Stimulated activated effector memory CD8-positive, alpha-beta T cell treated with anti-CD3 and anti-CD28 coated beads, Interleukin-12 subunit alpha, Interleukin-12 subunit beta, amount 100 ng/mL, for 72 hours (primary cell): ENCODE data around the gene NFKBIB.
"Not testable (repeated sequence)": the region's sequence is repeated elsewhere in the genome, so short reads cannot be mapped to it uniquely, and the experiment has no call there.

Source experiments
- ATAC-seq: fragments of 150-1000 bp; cut with Tn5 transposase; 2 replicates; pipeline ENCODE4 v1.10.0; 2021
- DNase-seq, 2 donors: peaks; one replicate each; pipeline ENCODE4 v3.0.0; 2021 to 2022; ENCODE audit warnings: low spot score in 2 of 2
- H3K27ac Mint-ChIP-seq: one replicate; pipeline ENCODE4 v1.8.0; 2022; ENCODE audit warnings: mild to moderate bottlenecking, mixed read lengths
- H3K36me3 Mint-ChIP-seq: one replicate; pipeline ENCODE4 v1.8.0; 2022; ENCODE audit warnings: mild to moderate bottlenecking, mixed read lengths
- H3K4me1 Mint-ChIP-seq: one replicate; pipeline ENCODE4 v1.8.0; 2022; ENCODE audit warnings: mixed read lengths
- H3K4me3 Mint-ChIP-seq: one replicate; pipeline ENCODE4 v1.8.0; 2022; ENCODE audit warnings: mild to moderate bottlenecking, mixed read lengths
- H3K9me3 Mint-ChIP-seq: one replicate; pipeline ENCODE4 v1.8.0; 2022; ENCODE audit warnings: mixed read lengths

Gene NFKBIB

GRCh38 chr19:38899447-38900201 lies at the start of gene NFKBIB, which contains the start of gene SIRT2:
NFKBIB (plus strand) TSS chr19:38899969; CDS start chr19:38900033, 64 bp downstream.
SIRT2 (minus strand) TSS chr19:38899618; CDS start chr19:38899521, 97 bp downstream.
- Mint-ChIP-seq H3K27ac (peak within 1 kb of the TSS; percentile 88), H3K36me3 (peaks cover 54% of the 10 kb centered on the region), H3K9me3 (no peaks in the 10 kb centered on the region), H3K4me1 (peaks cover 47% of the 10 kb centered on the region), H3K4me3 (peak within 1 kb of the TSS; percentile 82)
- peak; percentile 96 for ATAC-seq
- DNase-seq = peak; percentile 86 to 99

GRCh38 chr19:38850436-38850975 lies 49.3 kb upstream of the NFKBIB start:
- H3K9me3 Mint-ChIP-seq = no peaks in the 10 kb centered on the region
- H3K27ac Mint-ChIP-seq = peak overlapping the region; percentile 98
- H3K4me1 Mint-ChIP-seq = peaks cover 54% of the 10 kb centered on the region
- peaks cover 71% of the 10 kb centered on the region for H3K36me3 Mint-ChIP-seq
- peak overlapping the region; percentile 94 for H3K4me3 Mint-ChIP-seq
- ATAC-seq (peak; percentile 86), DNase-seq (no peak)

GRCh38 chr19:38850976-38851621 lies 48.7 kb upstream of the NFKBIB start:
- no peaks in the 10 kb centered on the region for H3K9me3 Mint-ChIP-seq
- H3K4me3 Mint-ChIP-seq = peak overlapping the region; percentile 94
- DNase-seq = peak in 1 of 2 donors; percentile 81
- ATAC-seq = no peak
- H3K4me1 Mint-ChIP-seq = peaks cover 48% of the 10 kb centered on the region
- peaks cover 65% of the 10 kb centered on the region for H3K36me3 Mint-ChIP-seq
- H3K27ac Mint-ChIP-seq = peak overlapping the region; percentile 98

- ATAC-seq (peak; percentile 12), DNase-seq (peak; percentile 88 to 95)
- H3K9me3 Mint-ChIP-seq = no peaks in the 10 kb centered on the region
- H3K4me1 Mint-ChIP-seq = peaks cover 50% of the 10 kb centered on the region
- H3K27ac Mint-ChIP-seq = peak overlapping the region; percentile 98
- peaks cover 59% of the 10 kb centered on the region for H3K36me3 Mint-ChIP-seq
- H3K4me3 Mint-ChIP-seq = peak overlapping the region; percentile 94
Measured at GRCh38 chr19:38851622-38852230, 48.0 kb upstream of the NFKBIB start.

GRCh38 chr19:38852231-38853044 lies 47.3 kb upstream of the NFKBIB start:
- peaks cover 50% of the 10 kb centered on the region for H3K4me1 Mint-ChIP-seq

GRCh38 chr19:38853214-38853613 lies 46.6 kb upstream of the NFKBIB start:
- peaks cover 52% of the 10 kb centered on the region for H3K36me3 Mint-ChIP-seq
- H3K4me1 Mint-ChIP-seq = peaks cover 50% of the 10 kb centered on the region

More at GRCh38 chr19:38852231-38853044, 47.3 kb upstream of the NFKBIB start:
- DNase-seq (peak; percentile 52 to 81), ATAC-seq (peak; percentile 34)
- Mint-ChIP-seq H3K4me3 (peak overlapping the region; percentile 94), H3K27ac (peak overlapping the region; percentile 98), H3K36me3 (peaks cover 58% of the 10 kb centered on the region), H3K9me3 (no peaks in the 10 kb centered on the region)

GRCh38 chr19:38854961-38855360 lies 44.8 kb upstream of the NFKBIB start:
- not testable (repeated sequence) for H3K9me3 Mint-ChIP-seq, DNase-seq, H3K4me3 Mint-ChIP-seq, H3K27ac Mint-ChIP-seq, ATAC-seq
- peaks cover 49% of the 10 kb centered on the region for H3K4me1 Mint-ChIP-seq
- peaks cover 35% of the 10 kb centered on the region for H3K36me3 Mint-ChIP-seq

More at GRCh38 chr19:38853214-38853613, 46.6 kb upstream of the NFKBIB start:
- peak overlapping the region; percentile 94 for H3K4me3 Mint-ChIP-seq
- H3K9me3 Mint-ChIP-seq = no peaks in the 10 kb centered on the region
- ATAC-seq (no peak), DNase-seq (no peak)
- peak overlapping the region; percentile 98 for H3K27ac Mint-ChIP-seq

- H3K27ac Mint-ChIP-seq, H3K9me3 Mint-ChIP-seq, DNase-seq, ATAC-seq, H3K4me3 Mint-ChIP-seq: not testable (repeated sequence)
- Mint-ChIP-seq H3K4me1 (peaks cover 49% of the 10 kb centered on the region), H3K36me3 (peaks cover 27% of the 10 kb centered on the region)
Measured at GRCh38 chr19:38855751-38856150, 44.0 kb upstream of the NFKBIB start.

GRCh38 chr19:38856813-38857212 lies 43.0 kb upstream of the NFKBIB start:
- no peaks in the 10 kb centered on the region for H3K9me3 Mint-ChIP-seq
- no peak for DNase-seq
- H3K27ac Mint-ChIP-seq = peak overlapping the region; percentile 86
- no peak for ATAC-seq
- H3K4me1 Mint-ChIP-seq = peaks cover 38% of the 10 kb centered on the region
- H3K4me3 Mint-ChIP-seq = peak overlapping the region; percentile 44
- peaks cover 16% of the 10 kb centered on the region for H3K36me3 Mint-ChIP-seq

GRCh38 chr19:38859631-38860204 lies 40.1 kb upstream of the NFKBIB start:
- peaks cover 36% of the 10 kb centered on the region for H3K4me1 Mint-ChIP-seq
- ATAC-seq, H3K4me3 Mint-ChIP-seq, H3K9me3 Mint-ChIP-seq, DNase-seq: not testable (repeated sequence)
- peak overlapping the region; percentile 24 for H3K27ac Mint-ChIP-seq
- peaks cover 13% of the 10 kb centered on the region for H3K36me3 Mint-ChIP-seq

GRCh38 chr19:38861368-38861767 lies 38.4 kb upstream of the NFKBIB start:
- peaks cover 29% of the 10 kb centered on the region for H3K36me3 Mint-ChIP-seq
- H3K4me3 Mint-ChIP-seq = no peak overlapping the region
- peaks cover 48% of the 10 kb centered on the region for H3K4me1 Mint-ChIP-seq
- DNase-seq (no peak), ATAC-seq (no peak)
- H3K9me3 Mint-ChIP-seq = no peaks in the 10 kb centered on the region
- H3K27ac Mint-ChIP-seq = no peak overlapping the region

GRCh38 chr19:38862321-38863059 lies 37.3 kb upstream of the NFKBIB start:
- no peak overlapping the region for H3K4me3 Mint-ChIP-seq
- H3K27ac Mint-ChIP-seq = no peak overlapping the region

GRCh38 chr19:38867171-38867780 lies 32.5 kb upstream of the NFKBIB start:
- Mint-ChIP-seq H3K27ac (no peak overlapping the region), H3K4me3 (no peak overlapping the region), H3K9me3 (no peaks in the 10 kb centered on the region), H3K4me1 (peaks cover 52% of the 10 kb centered on the region), H3K36me3 (peaks cover 75% of the 10 kb centered on the region)
- ATAC-seq (no peak), DNase-seq (no peak)

More at GRCh38 chr19:38862321-38863059, 37.3 kb upstream of the NFKBIB start:
- Mint-ChIP-seq H3K4me1 (peaks cover 37% of the 10 kb centered on the region), H3K9me3 (no peaks in the 10 kb centered on the region), H3K36me3 (peaks cover 29% of the 10 kb centered on the region)
- ATAC-seq (no peak), DNase-seq (no peak)
